Prostate gland (tissue), 2 donors: ENCODE results near the gene TMEM132E.

Source experiments
- POLR2A ChIP-seq: fragments of 450-650 bp; IDR thresholded peaks from one replicate; pipeline ENCODE4 v1.6.1; 2016; ENCODE audit warnings: antibody characterized with exemption, mild to moderate bottlenecking
- TF ChIP-seq, protein P1 (sequence below), 4 experiments: fragments of 200-600 bp in 2 of 4; fragments of 450-650 bp in 2 of 4; sonication (generic) in 2 of 4; IDR thresholded peaks; 1 replicate in 3 of 4; 2 replicates in 1 of 4; pipeline ENCODE4 v1.5.1; 2016 to 2019; ENCODE audit warnings: antibody characterized with exemption in 4 of 4, mild to moderate bottlenecking in 2 of 4, moderate library complexity in 2 of 4

DNA sequence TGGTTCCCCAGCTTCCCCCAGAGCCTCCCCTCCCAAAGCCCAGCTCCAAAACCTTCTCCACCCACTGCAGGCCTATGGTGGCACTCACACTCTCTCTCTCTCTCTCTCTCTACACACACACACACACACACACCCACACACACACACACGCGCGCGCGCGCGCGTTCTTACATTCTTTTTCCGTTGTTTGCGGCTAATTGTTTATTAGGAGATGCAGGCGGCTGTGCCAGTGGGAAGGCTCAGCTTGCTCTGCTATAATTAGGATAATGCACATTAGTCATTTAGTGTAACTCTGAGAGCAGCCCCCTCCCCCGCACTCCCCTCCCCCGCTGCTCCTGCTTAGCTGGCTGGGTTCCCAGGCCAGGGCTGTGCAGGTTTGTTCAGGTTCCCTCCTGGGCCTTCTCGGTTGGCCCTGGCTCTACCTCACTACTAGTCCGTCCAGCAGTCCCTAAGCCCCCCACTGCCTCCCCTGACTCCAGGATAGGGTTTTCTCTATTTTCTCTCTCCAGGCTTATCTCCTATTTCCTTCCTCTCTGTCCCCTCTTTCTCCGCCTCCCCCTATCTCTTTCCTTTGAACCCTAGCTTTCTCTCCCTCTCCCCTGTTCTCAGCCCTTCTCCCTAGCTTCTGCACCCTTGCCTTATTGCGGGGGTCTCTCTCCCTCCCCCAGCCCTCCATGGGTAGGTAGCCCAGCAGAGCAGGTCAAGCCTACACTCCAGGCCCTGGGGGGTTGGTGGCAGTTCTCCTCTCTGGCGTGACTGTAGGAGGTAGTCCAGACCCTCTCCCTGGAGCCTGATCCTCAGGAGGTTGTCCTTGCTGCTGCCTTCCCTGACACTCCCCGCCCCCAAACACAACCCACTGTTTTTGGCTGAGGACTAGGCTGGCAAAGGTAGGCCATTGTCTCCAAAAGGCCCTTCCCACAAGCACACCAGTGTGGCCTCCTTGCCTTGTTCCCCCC is 34.0 kb downstream of the TMEM132E start:
- TF ChIP-seq, protein P1, sequence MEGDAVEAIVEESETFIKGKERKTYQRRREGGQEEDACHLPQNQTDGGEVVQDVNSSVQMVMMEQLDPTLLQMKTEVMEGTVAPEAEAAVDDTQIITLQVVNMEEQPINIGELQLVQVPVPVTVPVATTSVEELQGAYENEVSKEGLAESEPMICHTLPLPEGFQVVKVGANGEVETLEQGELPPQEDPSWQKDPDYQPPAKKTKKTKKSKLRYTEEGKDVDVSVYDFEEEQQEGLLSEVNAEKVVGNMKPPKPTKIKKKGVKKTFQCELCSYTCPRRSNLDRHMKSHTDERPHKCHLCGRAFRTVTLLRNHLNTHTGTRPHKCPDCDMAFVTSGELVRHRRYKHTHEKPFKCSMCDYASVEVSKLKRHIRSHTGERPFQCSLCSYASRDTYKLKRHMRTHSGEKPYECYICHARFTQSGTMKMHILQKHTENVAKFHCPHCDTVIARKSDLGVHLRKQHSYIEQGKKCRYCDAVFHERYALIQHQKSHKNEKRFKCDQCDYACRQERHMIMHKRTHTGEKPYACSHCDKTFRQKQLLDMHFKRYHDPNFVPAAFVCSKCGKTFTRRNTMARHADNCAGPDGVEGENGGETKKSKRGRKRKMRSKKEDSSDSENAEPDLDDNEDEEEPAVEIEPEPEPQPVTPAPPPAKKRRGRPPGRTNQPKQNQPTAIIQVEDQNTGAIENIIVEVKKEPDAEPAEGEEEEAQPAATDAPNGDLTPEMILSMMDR (IDR thresholded peaks at IDR 0.05), result no peak
- TF ChIP-seq POLR2A, result no peak
